ENCODE measurements around the gene PHETA1. TPM values are rescaled to one million over a fixed set of nuclear protein-coding genes. Genes with fewer than 3 reads are reported as not detected.

The PHETA1 gene
- total RNA-seq, 1 experiment from 2014 or later: 10.6 TPM

DNA sequence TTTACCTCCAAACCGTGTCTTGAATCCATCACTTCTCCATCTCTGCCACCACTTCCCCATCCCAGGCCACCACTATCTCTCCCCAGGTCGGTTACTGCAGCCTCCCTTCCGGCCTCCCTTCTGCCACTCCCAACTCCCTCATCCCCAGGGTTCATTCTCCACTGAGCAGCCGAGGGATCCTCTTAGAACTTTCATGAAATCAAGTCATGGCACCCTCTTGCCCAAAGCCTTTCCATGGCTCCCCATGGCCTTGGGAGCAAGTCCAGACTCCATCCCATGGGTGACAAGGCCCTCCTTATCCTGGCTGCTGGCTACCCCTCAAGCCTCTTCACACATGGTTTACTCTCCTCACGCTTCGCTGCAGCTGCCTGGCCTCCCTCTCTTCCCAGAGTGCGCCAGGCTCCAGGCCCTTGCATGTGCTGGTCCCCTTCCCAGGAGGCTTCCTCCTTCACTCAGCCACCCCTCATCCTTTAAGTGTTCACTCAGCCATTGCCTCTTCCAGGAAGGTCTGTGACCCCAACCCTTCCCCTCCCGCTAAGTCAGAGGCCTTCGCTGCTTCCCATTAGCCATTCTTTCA, 18.9 kb upstream of the PHETA1 start:
- CTCF ChIA-PET: no interaction called here
- Histone ChIP-seq H3K79me2 (ENCODE audit: insufficient read depth, low read length) (no peaks in the 10 kb centered on the region), H3K9me2 (ENCODE audit: insufficient read depth) (no peaks in the 10 kb centered on the region), H4K20me1 (ENCODE audit: insufficient read depth) (no peaks in the 10 kb centered on the region), H3K4me3 (replicated peaks in 1 of 2; ENCODE audit: low read depth in 1 of 2, low read length in 2 of 2) (no peak overlapping the region), H3K36me3 (ENCODE audit: control insufficient read depth in 1 of 2, insufficient read depth in 2 of 2, low read length in 2 of 2) (no peaks in the 10 kb centered on the region), H3K9me3 (ENCODE audit: control insufficient read depth in 1 of 2, insufficient read depth in 1 of 2, low read depth in 1 of 2, low read length in 2 of 2) (no peaks in the 10 kb centered on the region), H3K4me1 (ENCODE audit: control insufficient read depth in 1 of 2, insufficient read depth in 2 of 2, low read length in 2 of 2) (peaks cover 0 to 9% of the 10 kb centered on the region in 2 experiments; a peak in 2 of 4 replicates), H3K27ac (ENCODE audit: low read depth, low read length) (no peak overlapping the region), H3K9ac (ENCODE audit: low read length) (no peak overlapping the region), H3K27me3 (ENCODE audit: insufficient read depth, low read length) (no peaks in the 10 kb centered on the region), H3K4me2 (ENCODE audit: low read length) (no peak overlapping the region), H2AFZ (ENCODE audit: low read depth, low read length, poor library complexity, severe bottlenecking) (no peak overlapping the region)
- ATAC-seq: no peak
- intact Hi-C loops (cut with micrococcal nuclease): no loop called here
- DNase-seq (ENCODE audit: low read depth, low spot score): no peak
- BruUV-seq (replicated peaks): no TSS peak
- RAD21 ChIA-PET (ENCODE audit: low non-redundant PET in 1 of 2, low total read pairs in 2 of 2, uncharacterized antibody in 2 of 2, unreplicated experiment in 2 of 2): no interaction called here
- POLR2A ChIA-PET: no interaction called here
- no peak for TF ChIP-seq SP1 (IDR thresholded peaks at IDR 0.05; ENCODE audit: low read depth)
- TF ChIP-seq POLR2AphosphoS5 (IDR thresholded peaks at IDR 0.05; ENCODE audit: low read depth, low read length): no peak

DNA sequence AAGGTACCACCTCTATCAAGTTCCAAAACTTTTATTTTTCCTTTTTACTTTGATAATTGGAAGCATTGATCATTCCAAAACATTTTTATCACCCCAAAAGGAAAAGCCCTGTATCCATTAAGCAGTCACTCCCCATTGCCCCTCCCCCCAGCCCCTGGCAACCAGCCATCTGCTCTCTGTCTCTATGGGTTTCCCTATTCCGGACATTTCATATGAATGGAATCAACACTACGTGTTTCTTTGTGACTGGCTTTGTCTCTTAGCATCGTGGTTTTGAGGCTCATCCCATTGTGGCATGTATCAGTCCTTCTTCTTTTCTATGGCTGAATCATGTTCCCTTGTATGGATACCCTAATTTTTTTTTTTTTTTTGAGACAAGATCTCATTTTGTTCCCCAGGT, 18.0 kb upstream of the PHETA1 start:
- Histone ChIP-seq H3K4me2 (ENCODE audit: low read length) (no peak overlapping the region), H4K20me1 (ENCODE audit: insufficient read depth) (no peaks in the 10 kb centered on the region), H3K9ac (ENCODE audit: low read length) (no peak overlapping the region), H3K9me2 (ENCODE audit: insufficient read depth) (no peaks in the 10 kb centered on the region), H3K27ac (ENCODE audit: low read depth, low read length) (no peak overlapping the region), H3K36me3 (ENCODE audit: control insufficient read depth in 1 of 2, insufficient read depth in 2 of 2, low read length in 2 of 2) (no peaks in the 10 kb centered on the region), H3K4me3 (replicated peaks in 1 of 2; ENCODE audit: low read depth in 1 of 2, low read length in 2 of 2) (no peak overlapping the region), H3K4me1 (ENCODE audit: control insufficient read depth in 1 of 2, insufficient read depth in 2 of 2, low read length in 2 of 2) (peaks cover 0 to 9% of the 10 kb centered on the region in 2 experiments; a peak in 2 of 4 replicates), H3K9me3 (ENCODE audit: control insufficient read depth in 1 of 2, insufficient read depth in 1 of 2, low read depth in 1 of 2, low read length in 2 of 2) (no peaks in the 10 kb centered on the region), H3K79me2 (ENCODE audit: insufficient read depth, low read length) (no peaks in the 10 kb centered on the region), H2AFZ (ENCODE audit: low read depth, low read length, poor library complexity, severe bottlenecking) (no peak overlapping the region), H3K27me3 (ENCODE audit: insufficient read depth, low read length) (no peaks in the 10 kb centered on the region)
- ChIA-PET RAD21 (ENCODE audit: low non-redundant PET in 1 of 2, low total read pairs in 2 of 2, uncharacterized antibody in 2 of 2, unreplicated experiment in 2 of 2) (no interaction called here), POLR2A (no interaction called here), CTCF (interaction anchor here (0.6 kb wide), 1 partner anchor 10 kb away, joined by 4 read pairs; no protein-coding TSS in a partner anchor)
- no TSS peak for BruUV-seq (replicated peaks)
- DNase-seq (ENCODE audit: low read depth, low spot score): no peak
- intact Hi-C loops (cut with micrococcal nuclease): no loop called here
- no peak for ATAC-seq
- TF ChIP-seq EZH2phosphoT487 (IDR thresholded peaks at IDR 0.05; ENCODE audit: borderline replicate concordance) (no peak), ZFX (IDR thresholded peaks at IDR 0.05) (no peak), ELF1 (IDR thresholded peaks at IDR 0.05; ENCODE audit: borderline replicate concordance, low read depth) (no peak), FOSL1 (IDR thresholded peaks at IDR 0.05; ENCODE audit: low read depth) (no peak), SRF (IDR thresholded peaks at IDR 0.05; ENCODE audit: low read depth) (no peak), SP1 (IDR thresholded peaks at IDR 0.05; ENCODE audit: low read depth) (no peak), EGR1 (IDR thresholded peaks at IDR 0.05; ENCODE audit: low read depth) (no peak), YY1 (IDR thresholded peaks at IDR 0.05; ENCODE audit: extremely low read depth, insufficient replicate concordance, low read depth, low read length) (no peak)
- TF ChIP-seq, protein P1, sequence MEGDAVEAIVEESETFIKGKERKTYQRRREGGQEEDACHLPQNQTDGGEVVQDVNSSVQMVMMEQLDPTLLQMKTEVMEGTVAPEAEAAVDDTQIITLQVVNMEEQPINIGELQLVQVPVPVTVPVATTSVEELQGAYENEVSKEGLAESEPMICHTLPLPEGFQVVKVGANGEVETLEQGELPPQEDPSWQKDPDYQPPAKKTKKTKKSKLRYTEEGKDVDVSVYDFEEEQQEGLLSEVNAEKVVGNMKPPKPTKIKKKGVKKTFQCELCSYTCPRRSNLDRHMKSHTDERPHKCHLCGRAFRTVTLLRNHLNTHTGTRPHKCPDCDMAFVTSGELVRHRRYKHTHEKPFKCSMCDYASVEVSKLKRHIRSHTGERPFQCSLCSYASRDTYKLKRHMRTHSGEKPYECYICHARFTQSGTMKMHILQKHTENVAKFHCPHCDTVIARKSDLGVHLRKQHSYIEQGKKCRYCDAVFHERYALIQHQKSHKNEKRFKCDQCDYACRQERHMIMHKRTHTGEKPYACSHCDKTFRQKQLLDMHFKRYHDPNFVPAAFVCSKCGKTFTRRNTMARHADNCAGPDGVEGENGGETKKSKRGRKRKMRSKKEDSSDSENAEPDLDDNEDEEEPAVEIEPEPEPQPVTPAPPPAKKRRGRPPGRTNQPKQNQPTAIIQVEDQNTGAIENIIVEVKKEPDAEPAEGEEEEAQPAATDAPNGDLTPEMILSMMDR (IDR thresholded peaks at IDR 0.05 in 2 of 3, conservative IDR thresholded peaks at IDR 0.05 in 1 of 3; ENCODE audit: borderline replicate concordance in 1 of 3, insufficient read depth in 1 of 3, low read depth in 2 of 3, low read length in 2 of 3): no peak
- TF ChIP-seq, protein P2, sequence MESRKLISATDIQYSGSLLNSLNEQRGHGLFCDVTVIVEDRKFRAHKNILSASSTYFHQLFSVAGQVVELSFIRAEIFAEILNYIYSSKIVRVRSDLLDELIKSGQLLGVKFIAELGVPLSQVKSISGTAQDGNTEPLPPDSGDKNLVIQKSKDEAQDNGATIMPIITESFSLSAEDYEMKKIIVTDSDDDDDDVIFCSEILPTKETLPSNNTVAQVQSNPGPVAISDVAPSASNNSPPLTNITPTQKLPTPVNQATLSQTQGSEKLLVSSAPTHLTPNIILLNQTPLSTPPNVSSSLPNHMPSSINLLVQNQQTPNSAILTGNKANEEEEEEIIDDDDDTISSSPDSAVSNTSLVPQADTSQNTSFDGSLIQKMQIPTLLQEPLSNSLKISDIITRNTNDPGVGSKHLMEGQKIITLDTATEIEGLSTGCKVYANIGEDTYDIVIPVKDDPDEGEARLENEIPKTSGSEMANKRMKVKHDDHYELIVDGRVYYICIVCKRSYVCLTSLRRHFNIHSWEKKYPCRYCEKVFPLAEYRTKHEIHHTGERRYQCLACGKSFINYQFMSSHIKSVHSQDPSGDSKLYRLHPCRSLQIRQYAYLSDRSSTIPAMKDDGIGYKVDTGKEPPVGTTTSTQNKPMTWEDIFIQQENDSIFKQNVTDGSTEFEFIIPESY (IDR thresholded peaks at IDR 0.05; ENCODE audit: extremely low read depth, insufficient replicate concordance, low read length): no peak
- TF ChIP-seq, protein P3, sequence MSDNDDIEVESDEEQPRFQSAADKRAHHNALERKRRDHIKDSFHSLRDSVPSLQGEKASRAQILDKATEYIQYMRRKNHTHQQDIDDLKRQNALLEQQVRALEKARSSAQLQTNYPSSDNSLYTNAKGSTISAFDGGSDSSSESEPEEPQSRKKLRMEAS (IDR thresholded peaks at IDR 0.05): no peak

Data from HCT116 (cell line).